Measurements from ENCODE around the gene CUL9. TPM values are rescaled to one million over a fixed set of nuclear protein-coding genes. Genes with fewer than 3 reads are reported as not detected.

Gene CUL9
- total and polyA plus RNA-seq, 5 experiments from 2014 or later: 6.8 to 110 (median 10.4) TPM

DNA sequence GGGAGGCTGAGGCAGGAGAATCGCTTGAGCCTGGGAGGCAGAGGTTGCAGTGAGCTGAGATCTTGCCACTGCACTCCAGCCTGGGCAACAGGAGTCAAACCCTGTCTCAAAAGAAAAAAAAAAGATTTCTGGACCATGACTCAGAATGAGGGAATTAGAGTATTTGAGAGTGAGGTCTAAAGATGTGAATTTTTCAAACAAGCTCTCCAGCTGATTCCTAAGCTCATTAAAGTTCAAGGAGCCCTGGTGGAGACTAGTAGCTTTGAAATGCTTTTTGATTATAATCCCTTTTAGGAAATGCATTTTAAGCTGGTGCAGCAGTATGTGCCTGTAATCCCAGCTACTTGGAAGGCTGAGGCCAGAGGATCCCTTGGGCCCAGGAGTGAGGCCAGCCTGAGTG is 32.7 kb upstream of the CUL9 start:
- DNase-seq: no peak
- POLR2A ChIA-PET: no interaction called here
- Mint-ChIP-seq H3K27ac (peak overlapping the region in 3 of 10 donors; percentile 4 to 66 (median 17)), H3K4me3 (no peak overlapping the region), H3K9me3 (no peaks in the 10 kb centered on the region), H3K27me3 (no peaks in the 10 kb centered on the region), H3K36me3 (peaks cover 0 to 18% (median 7%) of the 10 kb centered on the region in 3 donors), H3K4me1 (peaks cover 0 to 6% (median 2%) of the 10 kb centered on the region in 4 donors)
- no peak for ATAC-seq

DNA sequence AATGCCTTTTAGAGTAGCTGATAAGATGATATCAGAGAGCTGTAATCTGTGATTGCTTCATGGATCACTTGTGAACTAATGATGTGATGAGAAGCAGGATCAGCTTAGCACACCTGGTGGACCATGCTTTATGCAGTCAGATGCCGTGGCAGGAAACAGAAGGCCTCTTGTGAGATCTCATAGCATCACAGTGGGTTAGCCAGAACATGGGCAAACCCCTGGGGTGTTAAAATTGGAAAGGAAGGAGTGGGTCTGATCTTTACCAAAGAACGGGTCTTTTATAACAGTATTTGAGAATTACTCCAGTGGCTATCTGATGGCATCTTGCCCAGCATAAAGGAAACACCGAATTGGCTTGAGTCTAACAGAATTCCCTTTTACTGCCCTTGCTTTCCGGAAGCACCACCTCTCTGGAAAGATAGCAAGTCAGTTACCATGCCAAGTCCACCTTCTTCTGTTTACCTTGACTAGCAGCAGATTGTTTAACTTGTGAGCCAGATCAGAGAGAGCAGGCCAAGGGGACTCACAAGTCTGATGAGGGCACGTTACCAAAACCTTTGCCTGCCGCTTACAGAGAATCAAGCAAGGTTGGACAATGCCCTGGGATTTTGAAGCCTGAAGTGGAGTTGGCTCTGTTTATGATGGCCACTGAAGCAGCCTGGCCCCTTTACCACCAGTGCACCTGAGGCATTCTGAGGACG is 31.8 kb upstream of the CUL9 start:
- peak overlapping the region in 2 of 10 donors; percentile 8 to 27 for H3K27ac Mint-ChIP-seq
- POLR2A ChIA-PET: interaction anchor here (0.7 kb wide), 1 partner anchor 19 kb away, joined by 3 read pairs; no protein-coding TSS in a partner anchor
- ATAC-seq (no peak), DNase-seq (no peak)
- H3K4me1 Mint-ChIP-seq: peaks cover 0 to 6% (median 1%) of the 10 kb centered on the region in 4 donors
- H3K9me3 Mint-ChIP-seq: no peaks in the 10 kb centered on the region
- H3K4me3 Mint-ChIP-seq: no peak overlapping the region
- no peaks in the 10 kb centered on the region for H3K27me3 Mint-ChIP-seq
- peaks cover 0 to 18% (median 7%) of the 10 kb centered on the region in 3 donors for H3K36me3 Mint-ChIP-seq

DNA sequence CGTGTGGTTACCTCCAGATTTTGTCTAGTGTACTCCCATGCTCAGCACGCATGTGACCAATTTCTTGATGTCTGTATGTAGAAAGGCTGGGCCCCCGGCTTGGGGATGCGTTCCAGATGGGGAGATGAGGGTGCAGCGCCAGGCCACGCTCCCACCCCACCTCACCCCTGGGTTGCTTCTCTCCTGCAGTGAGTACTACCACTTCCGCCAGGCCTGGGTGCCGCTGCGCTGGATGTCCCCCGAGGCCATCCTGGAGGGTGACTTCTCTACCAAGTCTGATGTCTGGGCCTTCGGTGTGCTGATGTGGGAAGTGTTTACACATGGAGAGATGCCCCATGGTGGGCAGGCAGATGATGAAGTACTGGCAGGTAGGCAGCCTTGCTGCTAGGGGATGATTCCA is 22.4 kb upstream of the CUL9 start:
- no peak overlapping the region for H3K27ac Mint-ChIP-seq
- no peak for ATAC-seq

DNA sequence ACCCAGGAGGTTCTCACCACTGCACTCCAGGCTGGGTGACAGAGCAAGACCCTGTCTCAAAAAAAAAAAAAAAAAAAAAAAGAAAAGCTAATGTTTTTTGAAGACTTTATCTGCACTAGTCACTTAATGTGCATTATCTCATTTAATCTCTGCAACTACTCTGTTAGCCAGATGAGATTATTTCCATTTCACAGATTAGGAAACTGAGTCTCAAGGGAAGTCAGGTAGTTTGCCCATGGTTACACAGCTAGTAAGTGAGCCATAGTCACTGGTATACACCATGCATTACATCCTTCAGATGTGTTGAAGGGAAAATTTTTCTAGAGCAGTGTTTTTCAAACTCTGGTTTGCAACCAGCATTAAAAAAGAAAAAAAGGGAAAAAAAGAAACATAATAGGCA is 18.1 kb upstream of the CUL9 start:
- DNase-seq (no peak), ATAC-seq (no peak)
- Mint-ChIP-seq H3K9me3 (no peaks in the 10 kb centered on the region), H3K4me1 (no peaks in the 10 kb centered on the region), H3K36me3 (peaks cover 0 to 18% (median 0%) of the 10 kb centered on the region in 3 donors), H3K27me3 (no peaks in the 10 kb centered on the region), H3K27ac (no peak overlapping the region), H3K4me3 (no peak overlapping the region)
- POLR2A ChIA-PET: no interaction called here

More for the DNA sequence above, 22.4 kb upstream of the CUL9 start:
- H3K4me1 Mint-ChIP-seq: no peaks in the 10 kb centered on the region
- no peak for DNase-seq
- no peak overlapping the region for H3K4me3 Mint-ChIP-seq
- peaks cover 0 to 22% (median 0%) of the 10 kb centered on the region in 3 donors for H3K36me3 Mint-ChIP-seq
- H3K9me3 Mint-ChIP-seq: no peaks in the 10 kb centered on the region
- H3K27me3 Mint-ChIP-seq: no peaks in the 10 kb centered on the region
- POLR2A ChIA-PET: no interaction called here

DNA sequence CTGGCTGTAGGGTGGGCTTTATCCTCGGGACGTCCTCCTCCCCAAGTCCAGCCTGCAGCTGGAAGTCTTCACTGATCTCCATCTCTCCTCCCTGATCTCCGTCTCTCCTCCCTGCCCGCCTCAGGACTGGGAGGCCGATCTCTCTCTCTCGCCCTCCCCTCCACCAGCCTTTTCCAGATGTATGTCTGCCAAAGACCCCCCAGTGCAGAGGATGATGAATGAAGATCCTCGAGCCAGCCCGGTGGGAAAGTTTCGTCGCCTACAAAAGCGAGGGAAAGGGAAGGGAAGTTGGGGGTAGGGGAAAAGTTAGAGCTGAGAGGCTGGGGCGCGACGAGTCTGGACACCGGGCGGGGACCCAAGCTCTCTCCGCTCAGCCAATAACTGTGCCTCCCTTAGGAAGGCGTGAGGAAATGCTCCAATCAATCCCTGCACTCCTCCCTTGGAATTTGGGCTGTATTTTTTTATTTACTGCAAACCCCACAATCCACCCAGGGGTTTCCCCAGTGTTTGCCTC is 11.5 kb upstream of the CUL9 start:
- peaks cover 21 to 47% (median 41%) of the 10 kb centered on the region in 4 donors for H3K4me1 Mint-ChIP-seq
- H3K36me3 Mint-ChIP-seq: peaks cover 0 to 6% (median 2%) of the 10 kb centered on the region in 3 donors
- peaks cover 0 to 2% (median 0%) of the 10 kb centered on the region in 5 donors for H3K27me3 Mint-ChIP-seq
- peak overlapping the region; percentile 89 to 99 (median 94) for H3K4me3 Mint-ChIP-seq
- peak overlapping the region; percentile 91 to 97 (median 96) for H3K27ac Mint-ChIP-seq
- POLR2A ChIA-PET: interaction anchor here (0.7 to 2.5 kb wide), 5 partner anchors 47 to 1384 kb away, joined by 3 to 10 read pairs (median 3); partner anchors contain the start of gene DNPH1
- DNase-seq: peak in 2 of 10 donors; percentile 10
- no peaks in the 10 kb centered on the region for H3K9me3 Mint-ChIP-seq
- ATAC-seq: no peak

DNA sequence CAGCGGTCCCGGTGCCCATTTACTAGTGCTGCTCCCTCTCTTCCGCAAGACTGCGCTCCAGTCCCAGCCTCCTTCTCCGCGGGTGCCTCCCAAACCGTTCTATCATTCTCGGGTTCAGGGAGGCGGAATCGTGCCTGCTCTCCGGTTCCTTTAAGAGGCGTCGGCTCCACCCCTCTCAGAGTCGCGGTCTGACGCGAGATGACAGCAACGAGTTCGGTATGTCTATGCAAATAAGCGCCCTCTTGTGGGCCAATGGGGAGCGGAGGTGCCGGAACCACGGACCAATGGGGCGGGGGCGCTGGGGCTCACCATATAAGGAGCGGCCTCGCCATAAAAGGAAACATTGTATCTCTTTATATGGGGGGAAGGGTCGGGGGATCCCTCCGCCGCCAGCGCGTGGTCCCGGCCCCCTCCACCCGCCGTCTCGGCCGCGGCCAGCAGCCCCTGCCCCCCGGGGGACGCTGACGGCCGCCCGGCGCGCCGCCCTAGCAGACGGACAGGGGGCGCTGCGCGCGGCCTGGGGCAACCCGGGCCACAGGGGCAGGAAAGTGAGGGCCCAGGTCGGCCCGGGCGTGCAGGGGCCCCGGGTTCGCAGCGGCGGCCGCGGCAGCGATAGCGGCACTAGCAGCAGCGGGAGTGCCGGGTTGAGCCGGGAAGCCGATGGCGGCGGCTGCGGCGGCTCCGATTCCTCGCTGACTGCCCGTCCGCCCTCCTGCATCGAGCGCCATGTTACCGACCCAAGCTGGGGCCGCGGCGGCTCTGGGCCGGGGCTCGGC is 10.9 kb upstream of the CUL9 start, which contains the start of gene SRF:
SRF (plus strand) TSS at position 339 of the 776 bp plus-strand sequence; CDS start at position 727, 388 bp downstream.
- ATAC-seq (peak; percentile 73 to 80), DNase-seq (peak; percentile 92 to 100 (median 99))
- Mint-ChIP-seq H3K36me3 (peaks cover 0 to 12% (median 2%) of the 10 kb centered on the region in 3 donors), H3K4me3 (peak within 1 kb of the TSS; percentile 89 to 99 (median 97)), H3K9me3 (no peaks in the 10 kb centered on the region), H3K4me1 (peaks cover 22 to 50% (median 45%) of the 10 kb centered on the region in 4 donors), H3K27ac (peak within 1 kb of the TSS; percentile 91 to 99 (median 97)), H3K27me3 (peaks cover 0 to 2% (median 0%) of the 10 kb centered on the region in 5 donors)
- POLR2A ChIA-PET: interaction anchor here (0.9 to 4.9 kb wide), 10 partner anchors 9 to 425 kb away, joined by 3 to 33 read pairs (median 8); partner anchors contain the start of genes CNPY3, CUL9, DNPH1 and PEX6

DNA sequence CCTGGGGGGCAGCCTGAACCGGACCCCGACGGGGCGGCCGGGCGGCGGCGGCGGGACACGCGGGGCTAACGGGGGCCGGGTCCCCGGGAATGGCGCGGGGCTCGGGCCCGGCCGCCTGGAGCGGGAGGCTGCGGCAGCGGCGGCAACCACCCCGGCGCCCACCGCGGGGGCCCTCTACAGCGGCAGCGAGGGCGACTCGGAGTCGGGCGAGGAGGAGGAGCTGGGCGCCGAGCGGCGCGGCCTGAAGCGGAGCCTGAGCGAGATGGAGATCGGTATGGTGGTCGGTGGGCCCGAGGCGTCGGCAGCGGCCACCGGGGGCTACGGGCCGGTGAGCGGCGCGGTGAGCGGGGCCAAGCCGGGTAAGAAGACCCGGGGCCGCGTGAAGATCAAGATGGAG is 10.3 kb upstream of the CUL9 start:
- POLR2A ChIA-PET: interaction anchor here (0.6 to 4.9 kb wide), 13 partner anchors 9 to 1375 kb away, joined by 3 to 33 read pairs (median 7); partner anchors contain the start of genes BICRAL, CNPY3, CUL9 and DNPH1
- ATAC-seq (peak; percentile 11 to 19), DNase-seq (peak in 5 of 10 donors; percentile 27 to 56 (median 39))
- peaks cover 0 to 2% (median 0%) of the 10 kb centered on the region in 5 donors for H3K27me3 Mint-ChIP-seq
- peak overlapping the region; percentile 63 to 99 (median 95) for H3K27ac Mint-ChIP-seq
- no peaks in the 10 kb centered on the region for H3K9me3 Mint-ChIP-seq
- H3K4me3 Mint-ChIP-seq: peak overlapping the region; percentile 85 to 98 (median 94)
- H3K4me1 Mint-ChIP-seq: peaks cover 24 to 56% (median 48%) of the 10 kb centered on the region in 4 donors
- peaks cover 0 to 18% (median 2%) of the 10 kb centered on the region in 3 donors for H3K36me3 Mint-ChIP-seq

DNA sequence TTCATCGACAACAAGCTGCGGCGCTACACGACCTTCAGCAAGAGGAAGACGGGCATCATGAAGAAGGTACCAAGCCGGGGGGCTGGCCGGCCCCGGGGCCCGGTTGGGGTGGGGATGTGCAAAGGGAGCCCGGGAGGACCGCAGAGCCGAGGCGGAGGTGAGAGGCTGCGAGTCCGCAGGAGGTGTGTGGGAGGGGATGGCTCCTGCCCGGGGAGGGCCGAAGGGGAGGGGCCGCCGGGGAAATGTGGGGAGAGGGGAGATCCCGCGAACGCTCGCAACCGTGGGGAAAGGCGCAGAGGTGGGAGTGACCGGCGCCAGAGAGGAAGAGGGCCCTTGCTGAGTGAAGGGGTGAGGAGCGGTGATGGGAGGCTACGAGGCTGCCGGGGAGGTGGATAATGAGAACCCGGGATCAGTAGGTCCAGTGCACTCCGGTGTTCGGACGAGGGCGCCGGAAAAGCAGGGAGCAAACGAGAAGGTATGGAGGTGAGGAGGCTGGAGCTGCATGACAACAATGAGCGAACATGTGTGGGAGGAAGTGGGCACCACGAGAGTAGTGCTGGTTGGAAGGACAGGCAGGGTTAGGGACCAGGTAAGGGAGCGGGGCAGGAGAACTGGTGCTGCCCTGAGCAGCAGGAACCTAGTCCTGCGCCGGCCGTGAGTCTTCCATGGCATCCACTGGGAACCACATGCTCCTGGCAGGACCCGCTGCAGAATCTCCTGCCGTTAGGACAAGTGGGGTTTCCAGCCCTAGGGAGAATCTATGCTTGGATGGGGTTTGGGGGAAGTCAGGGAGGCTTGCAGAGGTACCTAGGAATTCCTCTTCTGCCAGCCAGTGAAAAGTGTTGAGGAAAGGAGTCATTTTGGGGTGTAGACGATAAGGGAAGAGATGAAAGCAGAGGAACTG is 9.6 kb upstream of the CUL9 start:
- no peaks in the 10 kb centered on the region for H3K9me3 Mint-ChIP-seq
- DNase-seq (peak; percentile 20 to 74 (median 37)), ATAC-seq (no peak)
- peak overlapping the region; percentile 63 to 99 (median 95) for H3K27ac Mint-ChIP-seq
- H3K27me3 Mint-ChIP-seq: peaks cover 0 to 2% (median 0%) of the 10 kb centered on the region in 5 donors
- H3K36me3 Mint-ChIP-seq: peaks cover 0 to 23% (median 2%) of the 10 kb centered on the region in 3 donors
- POLR2A ChIA-PET: interaction anchor here (0.6 to 4.9 kb wide), 16 partner anchors 8 to 1375 kb away, joined by 3 to 33 read pairs (median 6); partner anchors contain the start of genes BICRAL, CNPY3, CUL9 and DNPH1
- H3K4me1 Mint-ChIP-seq: peaks cover 24 to 58% (median 48%) of the 10 kb centered on the region in 4 donors
- peak overlapping the region; percentile 85 to 98 (median 94) for H3K4me3 Mint-ChIP-seq

DNA sequence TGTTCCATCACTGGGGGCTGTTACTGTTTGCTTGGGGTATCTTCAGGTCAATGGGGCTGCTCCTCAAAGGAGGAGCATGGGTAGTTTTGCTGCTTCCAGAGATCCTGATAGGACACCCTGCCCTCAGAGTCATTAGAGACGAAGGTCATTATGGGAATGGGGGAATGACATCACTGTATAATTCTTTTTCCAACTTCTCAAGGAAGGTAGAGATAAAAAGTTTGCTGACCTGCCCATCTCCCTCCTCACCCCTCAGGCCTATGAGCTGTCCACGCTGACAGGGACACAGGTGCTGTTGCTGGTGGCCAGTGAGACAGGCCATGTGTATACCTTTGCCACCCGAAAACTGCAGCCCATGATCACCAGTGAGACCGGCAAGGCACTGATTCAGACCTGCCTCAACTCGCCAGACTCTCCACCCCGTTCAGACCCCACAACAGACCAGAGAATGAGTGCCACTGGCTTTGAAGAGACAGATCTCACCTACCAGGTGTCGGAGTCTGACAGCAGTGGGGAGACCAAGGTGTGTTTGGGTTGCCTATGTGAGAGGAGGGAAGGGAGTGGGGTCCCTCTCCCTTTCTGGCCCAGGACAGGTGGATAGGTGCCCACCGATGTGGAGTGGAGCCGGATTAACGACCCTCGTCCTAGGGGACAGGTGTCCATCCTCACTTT is 8.3 kb upstream of the CUL9 start:
- Mint-ChIP-seq H3K36me3 (peaks cover 0 to 37% (median 7%) of the 10 kb centered on the region in 3 donors), H3K9me3 (no peaks in the 10 kb centered on the region), H3K4me3 (peak overlapping the region; percentile 85 to 98 (median 94)), H3K27ac (peak overlapping the region; percentile 63 to 99 (median 95)), H3K4me1 (peaks cover 24 to 58% (median 48%) of the 10 kb centered on the region in 4 donors), H3K27me3 (peaks cover 0 to 2% (median 0%) of the 10 kb centered on the region in 5 donors)
- POLR2A ChIA-PET: interaction anchor here (0.6 to 4.9 kb wide), 12 partner anchors 9 to 294 kb away, joined by 3 to 33 read pairs (median 4); partner anchors contain the start of genes CNPY3, CUL9, KLHDC3 and PEX6
- ATAC-seq (peak in 1 of 2 donors; percentile 9), DNase-seq (peak in 6 of 10 donors; percentile 21 to 68 (median 46))

DNA sequence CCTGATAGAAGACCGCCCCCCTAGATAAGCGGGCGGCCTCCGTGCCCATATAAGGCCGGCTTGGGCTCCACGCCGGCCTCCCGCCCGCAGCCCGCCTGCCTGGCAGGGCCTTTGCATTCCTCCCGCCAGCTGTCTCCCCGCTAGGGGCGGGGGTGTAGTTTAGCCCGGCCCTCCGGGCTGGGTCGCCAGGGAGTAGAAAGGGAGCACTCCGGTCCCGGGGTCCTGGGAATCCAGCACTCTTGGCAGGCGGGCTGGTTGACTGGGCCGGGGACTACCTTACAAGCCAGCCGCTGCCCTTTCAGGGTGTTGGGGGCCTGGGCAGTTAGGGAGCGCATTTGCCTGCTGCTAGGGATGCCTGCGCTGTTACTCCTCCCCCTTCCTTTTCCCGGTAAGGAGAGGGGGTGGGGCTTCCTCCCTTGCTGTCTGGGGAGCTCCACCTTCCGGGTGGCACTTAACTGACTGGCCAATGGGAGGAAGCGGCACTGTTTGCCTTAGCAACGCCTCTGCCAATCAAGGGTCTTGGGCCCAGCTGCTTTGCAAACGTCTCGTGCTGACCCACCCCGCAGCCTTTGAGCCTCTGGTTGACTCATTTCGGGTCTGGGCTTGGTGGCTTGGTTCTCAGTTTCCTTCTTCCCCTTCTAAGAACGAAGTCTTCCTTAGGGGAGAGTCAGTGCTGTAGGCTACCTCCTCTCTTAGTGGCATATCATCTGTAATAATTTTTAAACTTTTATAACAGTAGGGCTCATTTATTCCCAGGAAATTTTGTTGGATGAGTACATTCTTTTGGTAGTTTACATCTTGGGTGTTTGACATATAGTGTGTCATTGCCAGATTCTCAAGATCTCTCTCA is 7.5 kb upstream of the CUL9 start:
- peaks cover 0 to 44% (median 7%) of the 10 kb centered on the region in 3 donors for H3K36me3 Mint-ChIP-seq
- no peaks in the 10 kb centered on the region for H3K9me3 Mint-ChIP-seq
- H3K4me1 Mint-ChIP-seq: peaks cover 24 to 58% (median 48%) of the 10 kb centered on the region in 4 donors
- peak; percentile 58 to 59 for ATAC-seq
- DNase-seq: peak; percentile 70 to 97 (median 88)
- H3K4me3 Mint-ChIP-seq: peak overlapping the region; percentile 69 to 98 (median 94)
- POLR2A ChIA-PET: interaction anchor here (0.6 to 4.9 kb wide), 13 partner anchors 8 to 427 kb away, joined by 3 to 33 read pairs (median 4); partner anchors contain the start of genes CNPY3, DNPH1, KLHDC3 and RPL7L1
- H3K27ac Mint-ChIP-seq: peak overlapping the region; percentile 87 to 99 (median 96)
- H3K27me3 Mint-ChIP-seq: peaks cover 0 to 2% (median 0%) of the 10 kb centered on the region in 5 donors

All from naive thymus-derived CD8-positive, alpha-beta T cell (primary cell).